Breast epithelium (tissue), 3 donors: ENCODE results near the gene ST6GALNAC3.

Source experiments
- CTCF ChIP-seq, 3 donors: fragments of 450-650 bp; IDR thresholded peaks; one replicate each; pipeline ENCODE4 v1.5.1; 2016 to 2017; ENCODE audit warnings: antibody characterized with exemption in 3 of 3, mild to moderate bottlenecking in 3 of 3, moderate library complexity in 3 of 3
- POLR2AphosphoS5 ChIP-seq, 3 donors: sonication (generic); formaldehyde crosslinking; IDR thresholded peaks; one replicate each; pipeline ENCODE4 v1.6.1; 2017; ENCODE audit warnings: antibody characterized with exemption in 3 of 3

GRCh38 chr1:76121850-76122249, 47.3 kb downstream of the ST6GALNAC3 start:
- TF ChIP-seq CTCF (IDR thresholded peaks at IDR 0.05) (no peak), POLR2AphosphoS5 (IDR thresholded peaks at IDR 0.05) (no peak)
